TTC549 (cell line): ENCODE results near the gene ROGDI.

ENCODE experiments used
- FAIRE-seq: peaks from 2 replicates; lab custom pipeline; 2012; peaks lifted over from hg19 to GRCh38; lab: Jason Lieb, UNC

The ROGDI gene

GRCh38 chr16:4813251-4814003 is 11.0 kb upstream of the ROGDI start:
- no peak for FAIRE-seq

- FAIRE-seq, result no peak
These were observed 9.3 kb upstream of the ROGDI start for GRCh38 chr16:4811773-4812172.

- FAIRE-seq, result no peak
These were observed 8.8 kb upstream of the ROGDI start for GRCh38 chr16:4811242-4811641.

GRCh38 chr16:4806280-4806679 is 3.8 kb upstream of the ROGDI start:
- no peak for FAIRE-seq

- FAIRE-seq, result no peak
These were observed 2.8 kb upstream of the ROGDI start for GRCh38 chr16:4805231-4805630.

GRCh38 chr16:4803898-4804762 is 1.7 kb upstream of the ROGDI start:
- FAIRE-seq, result no peak

GRCh38 chr16:4803401-4803844 is 990 bp upstream of the ROGDI start:
- no peak for FAIRE-seq

- no peak for FAIRE-seq
These were observed 340 bp upstream of the ROGDI start for GRCh38 chr16:4802659-4803287.

GRCh38 chr16:4801051-4801961 is 1.1 kb downstream of the ROGDI start:
- no peak for FAIRE-seq

GRCh38 chr16:4800290-4801041 is 2.0 kb downstream of the ROGDI start:
- no peak for FAIRE-seq

GRCh38 chr16:4799171-4799855 is 3.1 kb downstream of the ROGDI start:
- FAIRE-seq, result no peak

GRCh38 chr16:4798456-4798855 is 4.0 kb downstream of the ROGDI start:
- FAIRE-seq, result no peak

- FAIRE-seq, result no peak
These were observed 4.6 kb downstream of the ROGDI start for GRCh38 chr16:4797805-4798252.

GRCh38 chr16:4796982-4797804 is 5.2 kb downstream of the ROGDI start:
- no peak for FAIRE-seq

GRCh38 chr16:4795828-4796572 is 6.4 kb downstream of the ROGDI start:
- FAIRE-seq, result no peak

- FAIRE-seq, result no peak
These were observed 7.1 kb downstream of the ROGDI start, which contains the start of gene SMIM22 for GRCh38 chr16:4795181-4795827. SMIM22 (plus strand) TSS chr16:4795369; CDS start chr16:4795735, 366 bp downstream.

GRCh38 chr16:4792951-4793513 is 9.4 kb downstream of the ROGDI start:
- FAIRE-seq, result no peak

GRCh38 chr16:4790871-4791270 is 11.6 kb downstream of the ROGDI start:
- FAIRE-seq, result no peak
